Peyer's patch (tissue), 4 donors: ENCODE measurements around the gene B4GAT1.

Experiments
- CTCF ChIP-seq, 6 experiments: fragments of 450-650 bp in 4 of 6; fragments of 200-600 bp in 2 of 6; sonication (generic) in 1 of 6; IDR thresholded peaks; one replicate each; pipeline ENCODE4 v1.5.1; 2017 to 2019; ENCODE audit warnings: antibody characterized with exemption in 6 of 6, mild to moderate bottlenecking in 3 of 6, moderate library complexity in 1 of 6
- POLR2A ChIP-seq, 2 donors: fragments of 450-650 bp; IDR thresholded peaks; one replicate each; pipeline ENCODE4 v1.5.1; 2017; ENCODE audit warnings: antibody characterized with exemption in 2 of 2, mild to moderate bottlenecking in 2 of 2, moderate library complexity in 2 of 2

GRCh38 chr11:66335531-66336233, 11.7 kb downstream of the B4GAT1 start:
- TF ChIP-seq CTCF (IDR thresholded peaks at IDR 0.05) (no peak), POLR2A (IDR thresholded peaks at IDR 0.05) (no peak)
